GM12891 (cell line): ENCODE results near the gene TPCN2.

Source experiments
- POLR2A ChIP-seq: IDR thresholded peaks from 2 replicates; pipeline ENCODE4 v1.6.1; 2011; ENCODE audit warnings: low read depth, low read length, control low read depth
- POLR2AphosphoS5 ChIP-seq: IDR thresholded peaks from 2 replicates; pipeline ENCODE4 v1.6.1; 2011; ENCODE audit warnings: low read depth, low read length, control low read depth
- SPI1 ChIP-seq: IDR thresholded peaks from 2 replicates; pipeline ENCODE4 v1.6.1; 2011; ENCODE audit warnings: low read depth, low read length, control low read depth
- TAF1 ChIP-seq: IDR thresholded peaks from 2 replicates; pipeline ENCODE4 v1.6.1; 2011; ENCODE audit warnings: low read depth, low read length, control low read depth

- TF ChIP-seq TAF1 (no peak), POLR2A (no peak), POLR2AphosphoS5 (no peak), SPI1 (no peak)
Measured at GRCh38 chr11:69059985-69060384, 11.3 kb downstream of the TPCN2 start.
